Neutrophil (primary cell): ENCODE results near the gene CKS1B.
A peak's percentile ranks its signal among the peaks of the same experiment; 100 is the strongest.

Source experiments
- H3K27ac ChIP-seq: fragments of 200-600 bp; sonication (generic); 2 replicates; pipeline ENCODE4 v1.5.1; 2016; ENCODE audit warnings: mild to moderate bottlenecking, moderate library complexity
- H3K27me3 ChIP-seq: fragments of 200-600 bp; sonication (generic); 2 replicates; pipeline ENCODE4 v1.6.0; 2016; ENCODE audit warnings: mild to moderate bottlenecking
- H3K36me3 ChIP-seq: fragments of 200-600 bp; sonication (generic); 2 replicates; pipeline ENCODE4 v1.5.1; 2017
- H3K4me1 ChIP-seq, 2 experiments: fragments of 200-600 bp in 1 of 2; sonication (generic) in 1 of 2; 1 replicate in 1 of 2; 2 replicates in 1 of 2; pipeline versions ENCODE4 v1.5.1 to v1.6.1; 2013 to 2016; ENCODE audit warnings: low read depth in 1 of 2, low read length in 1 of 2, mild to moderate bottlenecking in 1 of 2, moderate library complexity in 1 of 2; ENCODE audit not compliant: control insufficient read depth in 1 of 2, insufficient read depth in 1 of 2
- H3K4me3 ChIP-seq, 2 experiments: fragments of 200-600 bp in 1 of 2; sonication (generic) in 1 of 2; 1 replicate in 1 of 2; 2 replicates in 1 of 2; pipeline ENCODE4 v1.5.1; 2013 to 2016; ENCODE audit warnings: low read depth in 1 of 2, low read length in 1 of 2, mild to moderate bottlenecking in 1 of 2, moderate library complexity in 1 of 2
- H3K9me3 ChIP-seq: fragments of 200-600 bp; sonication (generic); 2 replicates; pipeline ENCODE4 v1.5.1; 2016
- TF ChIP-seq, protein P1 (sequence below): fragments of 200-600 bp; sonication (generic); IDR thresholded peaks from 2 replicates; pipeline ENCODE4 v1.5.1; 2016; ENCODE audit warnings: antibody characterized with exemption

Gene CKS1B

DNA sequence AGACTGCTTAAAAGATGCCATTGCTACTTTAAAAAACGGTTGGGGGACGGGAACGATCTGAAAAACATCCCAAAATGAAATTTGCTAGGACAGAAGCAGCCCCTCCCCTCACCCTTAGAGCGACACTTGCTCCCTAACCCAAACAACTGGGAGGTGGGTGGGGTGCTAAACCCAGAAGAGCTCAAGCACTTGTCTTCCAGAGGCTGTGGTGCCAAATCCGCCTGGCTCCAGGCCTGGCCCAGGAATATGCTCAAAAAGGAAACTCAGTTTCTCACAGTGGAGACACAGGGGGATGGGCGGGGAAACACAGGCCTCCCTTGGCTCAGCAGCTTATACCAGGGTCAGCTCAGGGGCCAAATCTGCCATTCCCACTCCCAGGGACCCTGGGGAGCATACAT is 17.9 kb upstream of the CKS1B start:
- Histone ChIP-seq H3K4me3 (peak overlapping the region; percentile 78 to 83), H3K27me3 (no peaks in the 10 kb centered on the region), H3K4me1 (peaks cover 56 to 67% of the 10 kb centered on the region in 2 experiments), H3K9me3 (no peaks in the 10 kb centered on the region), H3K27ac (peak overlapping the region; percentile 95), H3K36me3 (peaks cover 15% of the 10 kb centered on the region)
- TF ChIP-seq, protein P1, sequence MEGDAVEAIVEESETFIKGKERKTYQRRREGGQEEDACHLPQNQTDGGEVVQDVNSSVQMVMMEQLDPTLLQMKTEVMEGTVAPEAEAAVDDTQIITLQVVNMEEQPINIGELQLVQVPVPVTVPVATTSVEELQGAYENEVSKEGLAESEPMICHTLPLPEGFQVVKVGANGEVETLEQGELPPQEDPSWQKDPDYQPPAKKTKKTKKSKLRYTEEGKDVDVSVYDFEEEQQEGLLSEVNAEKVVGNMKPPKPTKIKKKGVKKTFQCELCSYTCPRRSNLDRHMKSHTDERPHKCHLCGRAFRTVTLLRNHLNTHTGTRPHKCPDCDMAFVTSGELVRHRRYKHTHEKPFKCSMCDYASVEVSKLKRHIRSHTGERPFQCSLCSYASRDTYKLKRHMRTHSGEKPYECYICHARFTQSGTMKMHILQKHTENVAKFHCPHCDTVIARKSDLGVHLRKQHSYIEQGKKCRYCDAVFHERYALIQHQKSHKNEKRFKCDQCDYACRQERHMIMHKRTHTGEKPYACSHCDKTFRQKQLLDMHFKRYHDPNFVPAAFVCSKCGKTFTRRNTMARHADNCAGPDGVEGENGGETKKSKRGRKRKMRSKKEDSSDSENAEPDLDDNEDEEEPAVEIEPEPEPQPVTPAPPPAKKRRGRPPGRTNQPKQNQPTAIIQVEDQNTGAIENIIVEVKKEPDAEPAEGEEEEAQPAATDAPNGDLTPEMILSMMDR: no peak

DNA sequence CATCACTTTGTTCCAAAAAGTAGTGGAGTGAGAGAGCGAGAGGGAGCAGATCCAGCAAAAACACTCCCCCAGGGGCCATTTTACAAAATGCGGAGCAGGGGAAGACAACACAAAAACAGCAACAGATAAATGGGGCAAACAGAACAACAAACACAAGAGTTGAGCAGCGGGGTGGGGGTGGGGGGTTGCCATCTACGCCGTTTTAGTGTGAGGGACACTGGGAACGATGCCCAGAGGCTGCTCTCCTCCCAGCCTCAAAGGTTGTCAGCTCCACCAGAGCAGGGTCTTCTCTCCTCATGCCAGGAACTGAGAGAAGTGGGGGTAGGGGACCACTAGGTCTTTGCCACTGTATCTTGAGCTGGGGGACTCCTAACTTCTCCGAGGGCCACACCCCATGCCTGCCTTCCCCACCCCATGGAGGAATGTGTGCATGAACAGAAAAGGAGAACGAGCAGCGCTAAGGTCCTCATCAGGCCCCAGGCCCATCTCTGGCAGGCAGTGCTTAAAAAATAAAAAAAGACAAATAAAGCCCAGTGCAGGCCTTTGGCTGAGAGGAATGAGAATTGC is 17.3 kb upstream of the CKS1B start:
- TF ChIP-seq, protein P1: no peak
- peaks cover 52 to 64% of the 10 kb centered on the region in 2 experiments for H3K4me1 ChIP-seq
- H3K4me3 ChIP-seq: no peak overlapping the region
- H3K9me3 ChIP-seq: no peaks in the 10 kb centered on the region
- H3K27me3 ChIP-seq: no peaks in the 10 kb centered on the region
- H3K27ac ChIP-seq: peak overlapping the region; percentile 95
- peaks cover 11% of the 10 kb centered on the region for H3K36me3 ChIP-seq

DNA sequence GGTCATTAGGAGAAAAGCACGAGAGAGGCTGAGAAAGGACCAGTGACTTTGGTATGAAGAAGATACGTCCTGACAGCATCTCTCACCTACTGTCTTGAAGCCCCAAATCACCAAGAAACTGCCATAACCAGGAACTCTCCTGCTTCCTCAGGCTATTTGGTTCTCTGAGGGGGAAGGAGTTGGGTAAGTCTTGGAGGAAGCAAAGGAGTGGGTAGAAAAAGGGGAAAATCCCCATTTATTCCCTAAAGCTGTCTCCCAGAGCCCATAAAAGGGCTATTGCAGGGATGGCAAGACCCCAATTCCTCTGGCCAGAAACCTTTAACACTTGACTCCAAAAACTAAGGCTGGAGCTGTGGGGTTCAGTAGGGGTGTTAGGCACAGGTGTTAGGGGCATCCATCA is 16.4 kb upstream of the CKS1B start:
- Histone ChIP-seq H3K4me3 (no peak overlapping the region), H3K27ac (peak overlapping the region; percentile 36), H3K4me1 (peaks cover 50 to 64% of the 10 kb centered on the region in 2 experiments), H3K9me3 (no peaks in the 10 kb centered on the region), H3K36me3 (peaks cover 15% of the 10 kb centered on the region), H3K27me3 (no peaks in the 10 kb centered on the region)
- TF ChIP-seq, protein P1: no peak

DNA sequence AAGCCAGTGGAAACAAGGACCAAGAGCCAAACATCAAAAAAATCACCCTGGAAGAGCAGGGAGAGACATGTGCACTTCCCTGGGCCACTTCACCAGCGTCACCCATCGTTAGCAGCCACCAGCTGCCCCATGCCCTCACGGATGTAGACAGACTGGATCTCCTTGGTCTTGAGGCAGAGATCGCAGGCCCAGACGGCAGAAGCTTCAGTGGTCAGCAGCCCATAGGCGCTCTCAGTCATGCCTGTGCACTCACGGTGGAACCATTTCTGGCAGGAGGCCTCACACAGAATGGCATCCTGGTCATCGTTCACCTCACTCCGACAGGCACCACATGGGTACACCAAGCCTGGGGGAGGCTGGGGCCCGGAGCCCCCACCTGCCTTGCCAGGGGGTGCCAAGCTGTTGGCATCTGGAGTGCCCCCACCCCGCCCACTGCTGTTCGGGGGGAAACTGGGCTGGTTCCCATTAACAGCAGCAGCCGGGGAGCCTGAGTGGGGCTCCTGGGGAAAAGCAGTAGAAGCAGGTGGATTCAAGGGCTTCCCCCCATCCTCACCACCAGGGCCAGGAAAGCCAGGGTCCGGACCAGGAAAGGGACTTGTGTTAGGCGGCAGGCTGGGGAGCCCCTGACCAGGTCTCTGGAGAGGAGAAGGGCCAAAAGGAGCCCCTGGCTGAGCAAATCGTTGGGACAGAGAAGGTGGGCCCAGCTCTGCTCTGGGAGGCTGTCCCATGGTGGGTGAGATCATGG is 15.6 kb upstream of the CKS1B start:
- Histone ChIP-seq H3K9me3 (no peaks in the 10 kb centered on the region), H3K36me3 (peaks cover 23% of the 10 kb centered on the region), H3K27me3 (no peaks in the 10 kb centered on the region), H3K4me1 (peaks cover 48 to 56% of the 10 kb centered on the region in 2 experiments), H3K27ac (peak overlapping the region; percentile 36), H3K4me3 (no peak overlapping the region)
- TF ChIP-seq, protein P1: no peak

DNA sequence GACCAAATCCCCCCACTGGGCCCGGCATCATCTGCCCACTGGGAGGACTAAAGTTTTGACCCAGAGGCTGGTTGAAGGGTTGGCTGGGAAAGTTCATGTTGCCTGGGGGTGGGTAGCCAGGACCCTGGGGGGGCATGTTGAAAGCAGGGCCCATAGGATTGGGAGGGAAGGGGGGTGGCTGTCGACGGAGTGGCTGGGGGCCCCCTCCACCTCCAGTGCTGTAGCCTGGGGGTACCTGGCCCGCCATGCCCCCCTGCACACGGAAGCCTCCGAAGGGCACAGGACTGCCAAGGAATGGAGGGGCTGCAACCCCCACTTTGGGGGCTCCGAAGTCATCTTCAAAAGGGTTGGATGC is 15.1 kb upstream of the CKS1B start:
- Histone ChIP-seq H3K36me3 (peaks cover 28% of the 10 kb centered on the region), H3K9me3 (no peaks in the 10 kb centered on the region), H3K27me3 (no peaks in the 10 kb centered on the region), H3K27ac (peak overlapping the region; percentile 12), H3K4me1 (peaks cover 43 to 51% of the 10 kb centered on the region in 2 experiments), H3K4me3 (no peak overlapping the region)
- TF ChIP-seq, protein P1: no peak
